Mucosa of descending colon (tissue), 3 donors: ENCODE data around the gene AMY1A. TPM values are rescaled to one million over a fixed set of nuclear protein-coding genes. Genes with fewer than 3 reads are reported as not detected.
"Not testable (repeated sequence)": the region's sequence is repeated elsewhere in the genome, so short reads cannot be mapped to it uniquely, and the experiment has no call there.

Experiments
- ATAC-seq: fragments of 200-7000 bp; cut with Tn5 transposase; one replicate; pipeline ENCODE4 v1.9.1; 2020; ENCODE audit warnings: mild to moderate bottlenecking, moderate library complexity
- DNase-seq, 3 donors: peaks; one replicate each; pipeline ENCODE4 v3.0.0-alpha.2; 2020
- H3K36me3 ChIP-seq: fragments of 200-600 bp; one replicate; pipeline ENCODE4 v1.8.0; 2021; ENCODE audit warnings: low read depth, mild to moderate bottlenecking
- H3K4me1 ChIP-seq: fragments of 200-600 bp; one replicate; pipeline ENCODE4 v1.8.0; 2021; ENCODE audit warnings: low read depth, mild to moderate bottlenecking
- H3K4me3 ChIP-seq: fragments of 200-600 bp; one replicate; pipeline ENCODE4 v1.8.0; 2021; ENCODE audit warnings: mild to moderate bottlenecking
- H3K9me3 ChIP-seq: fragments of 200-600 bp; one replicate; pipeline ENCODE4 v1.8.0; 2021; ENCODE audit warnings: mild to moderate bottlenecking
- CTCF ChIP-seq: fragments of 200-600 bp; IDR thresholded peaks from one replicate; pipeline ENCODE4 v1.8.0; 2022; ENCODE audit warnings: antibody characterized with exemption, mild to moderate bottlenecking
- intact Hi-C, 2 donors: fragments of 100-400 bp; cut with DNase I in 1 of 2; cut with micrococcal nuclease in 1 of 2; formaldehyde crosslinking; loops; one replicate each; pipeline versions ENCODE4 v1.11.0 to v1.11.1; 2022; cut with DNase I, micrococcal nuclease
- long read RNA-seq, 2 donors: library from polyadenylated mRNA; unstranded; transcript quantifications; one replicate each; pipeline ENCODE4 v2.0.0, GENCODE V29; 2019 to 2021
- total RNA-seq, 3 donors: library from RNA; stranded (reverse); fragmentation: NEBNext Ultra II Directional in 2 of 3; extraction: Animal tissue kit (Norgen Biotek cat#: 25700) in 2 of 3; gene quantifications; one replicate each; pipeline versions ENCODE4 v1.2.1 to v1.2.4, GENCODE V29; 2021 to 2023
- donor health status: DM: no; HTN: no; CAD: no; lungs with moderate emphysema.
- donor health status: DM: no; HTN: no; CAD: no.
- donor health status: DM: no; HTN: yes; CAD: no.

Gene AMY1A
- total RNA-seq = not detected
- long read RNA-seq, donor 1 = 0 reads
- long read RNA-seq, donor 2 = 0 reads

DNA sequence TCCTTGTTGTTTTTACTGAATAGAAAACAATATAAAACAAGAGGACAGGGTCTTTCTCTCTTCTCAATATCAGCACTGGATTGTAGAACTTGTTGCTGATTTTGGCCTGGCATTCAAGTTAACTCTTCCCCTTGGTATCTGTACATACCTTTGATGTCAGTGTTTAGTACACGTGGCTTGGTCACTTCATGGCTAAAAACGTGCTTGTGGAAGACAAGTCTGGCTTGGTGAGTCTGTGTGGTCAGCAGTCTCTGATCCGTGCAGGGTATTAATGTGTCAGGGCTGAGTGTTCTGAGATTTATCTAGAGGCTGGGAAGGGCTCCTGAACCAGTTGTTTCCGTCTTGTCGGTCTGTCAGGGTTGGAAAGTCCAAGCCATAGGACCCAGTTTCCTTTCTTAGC lies at the start of gene AMY1A:
AMY1A (plus strand) TSS at position 301 of the 400 bp plus-strand sequence. CDS start 571 bp downstream, outside the sequence.
- H3K4me3 ChIP-seq, H3K36me3 ChIP-seq, H3K9me3 ChIP-seq, DNase-seq, ATAC-seq, H3K4me1 ChIP-seq, intact Hi-C loops: not testable (repeated sequence)

GRCh38 chr1:103616362-103616761 lies 39.2 kb upstream of the AMY1A start:
- H3K9me3 ChIP-seq = no peaks in the 10 kb centered on the region
- DNase-seq (no peak), ATAC-seq (no peak)
- H3K4me1 ChIP-seq = no peaks in the 10 kb centered on the region
- no peaks in the 10 kb centered on the region for H3K36me3 ChIP-seq
- no peak for TF ChIP-seq CTCF
- intact Hi-C loops = no loop called here
- no peak overlapping the region for H3K4me3 ChIP-seq

GRCh38 chr1:103616994-103617477 lies 38.5 kb upstream of the AMY1A start, which contains the start of gene AMY2A:
Gene AMY2A (plus strand): TSS chr1:103617427. CDS start chr1:103617441, 14 bp downstream.
- H3K9me3 ChIP-seq, H3K4me3 ChIP-seq, H3K4me1 ChIP-seq, DNase-seq, H3K36me3 ChIP-seq, ATAC-seq, intact Hi-C loops: not testable (repeated sequence)

- ATAC-seq, H3K9me3 ChIP-seq, DNase-seq, H3K4me3 ChIP-seq, H3K36me3 ChIP-seq, intact Hi-C loops, H3K4me1 ChIP-seq: not testable (repeated sequence)
These were observed 28.1 kb upstream of the AMY1A start for GRCh38 chr1:103627436-103627835.

- DNase-seq = not testable (repeated sequence)
These were observed 14.4 kb upstream of the AMY1A start for GRCh38 chr1:103641194-103641593.

GRCh38 chr1:103643908-103644307 lies 11.7 kb upstream of the AMY1A start:
- intact Hi-C loops = not testable (repeated sequence)

More at GRCh38 chr1:103641194-103641593, 14.4 kb upstream of the AMY1A start:
- H3K36me3 ChIP-seq, ATAC-seq, H3K4me3 ChIP-seq, H3K4me1 ChIP-seq, H3K9me3 ChIP-seq, intact Hi-C loops: not testable (repeated sequence)

DNA sequence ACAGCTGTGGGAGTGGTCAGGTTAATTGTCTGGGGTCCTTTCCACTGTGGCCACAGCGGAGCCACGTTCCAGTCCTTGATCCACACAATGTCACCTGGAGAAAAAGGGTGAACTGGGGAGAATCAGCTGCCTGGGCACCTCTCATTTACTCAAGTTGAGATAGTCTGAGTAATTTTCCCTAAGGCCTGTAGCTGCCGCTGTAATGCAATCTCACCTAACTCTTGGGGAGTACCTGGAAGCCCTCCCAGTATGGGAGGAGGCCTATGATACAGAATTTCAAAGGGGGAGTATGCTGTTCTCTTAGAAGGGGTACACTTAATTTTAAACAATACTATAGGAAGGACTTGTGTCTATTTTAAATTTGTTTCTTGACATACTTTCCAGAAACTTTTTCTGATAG lies 5.3 kb upstream of the AMY1A start:
- ATAC-seq, H3K4me3 ChIP-seq, DNase-seq, intact Hi-C loops, H3K9me3 ChIP-seq, H3K4me1 ChIP-seq, H3K36me3 ChIP-seq: not testable (repeated sequence)

More at GRCh38 chr1:103643908-103644307, 11.7 kb upstream of the AMY1A start:
- H3K4me1 ChIP-seq, ATAC-seq, DNase-seq, H3K4me3 ChIP-seq, H3K9me3 ChIP-seq, H3K36me3 ChIP-seq: not testable (repeated sequence)

DNA sequence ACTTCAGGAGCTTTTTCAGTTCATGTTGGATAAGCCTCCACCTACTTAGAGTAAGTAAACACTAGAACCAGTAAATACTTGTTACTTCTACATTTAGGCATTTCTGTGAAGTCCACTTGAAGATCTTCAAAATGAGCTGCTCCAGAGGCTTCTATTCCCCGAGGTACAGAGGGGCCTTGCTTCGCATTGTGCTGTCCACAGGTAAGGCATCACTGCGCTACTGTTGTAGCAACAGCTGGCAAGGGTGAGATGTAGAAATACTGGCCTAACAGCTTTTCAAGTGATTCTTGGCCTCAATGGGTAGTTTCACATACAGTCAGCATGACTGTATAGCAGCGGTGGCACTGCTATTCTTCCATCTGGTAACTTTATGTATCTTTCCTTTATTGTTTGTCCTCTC lies 4.7 kb upstream of the AMY1A start:
- H3K4me3 ChIP-seq, H3K36me3 ChIP-seq, H3K9me3 ChIP-seq, ATAC-seq, H3K4me1 ChIP-seq, DNase-seq, intact Hi-C loops: not testable (repeated sequence)

- ATAC-seq, H3K36me3 ChIP-seq, H3K4me3 ChIP-seq, H3K9me3 ChIP-seq, DNase-seq, H3K4me1 ChIP-seq, intact Hi-C loops: not testable (repeated sequence)
These were observed 1.4 kb upstream of the AMY1A start for GRCh38 chr1:103654133-103654532.

GRCh38 chr1:103676335-103676734 lies 20.8 kb downstream of the AMY1A start:
- H3K36me3 ChIP-seq, H3K4me3 ChIP-seq, H3K4me1 ChIP-seq, H3K9me3 ChIP-seq, intact Hi-C loops, ATAC-seq, DNase-seq: not testable (repeated sequence)

- intact Hi-C loops = not testable (repeated sequence)
These were observed 40.5 kb downstream of the AMY1A start, which contains the start of gene AMY1B for GRCh38 chr1:103696110-103696509. Gene AMY1B (minus strand): TSS chr1:103696210. CDS start chr1:103695639, 571 bp downstream.

DNA sequence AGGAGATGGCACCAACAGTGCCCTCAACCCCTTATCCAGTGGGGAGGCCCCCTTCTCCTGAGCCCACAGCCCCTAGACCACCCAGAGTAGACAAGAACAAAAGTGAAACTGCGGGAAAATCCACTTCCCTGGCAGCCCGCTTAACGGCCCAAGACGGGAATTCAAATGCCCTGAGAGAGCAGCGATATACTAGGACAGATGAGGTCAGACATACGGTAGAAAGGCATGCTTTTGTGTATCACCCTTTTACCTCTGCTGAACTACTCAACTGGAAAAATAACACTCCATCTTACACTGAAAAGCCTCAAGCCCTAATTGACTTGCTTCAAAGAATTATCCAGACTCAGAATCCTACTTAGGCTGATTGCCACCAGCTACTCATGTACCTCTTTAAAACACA lies 41.9 kb downstream of the AMY1A start:
- H3K4me1 ChIP-seq, H3K36me3 ChIP-seq, DNase-seq, H3K4me3 ChIP-seq, intact Hi-C loops, ATAC-seq, H3K9me3 ChIP-seq: not testable (repeated sequence)

More at GRCh38 chr1:103696110-103696509, 40.5 kb downstream of the AMY1A start, which contains the start of gene AMY1B:
- ATAC-seq, H3K36me3 ChIP-seq, DNase-seq, H3K9me3 ChIP-seq, H3K4me1 ChIP-seq, H3K4me3 ChIP-seq: not testable (repeated sequence)

- H3K4me3 ChIP-seq, intact Hi-C loops, H3K4me1 ChIP-seq, DNase-seq, ATAC-seq, H3K9me3 ChIP-seq, H3K36me3 ChIP-seq: not testable (repeated sequence)
These were observed 45.1 kb downstream of the AMY1A start for GRCh38 chr1:103700669-103701068.

DNA sequence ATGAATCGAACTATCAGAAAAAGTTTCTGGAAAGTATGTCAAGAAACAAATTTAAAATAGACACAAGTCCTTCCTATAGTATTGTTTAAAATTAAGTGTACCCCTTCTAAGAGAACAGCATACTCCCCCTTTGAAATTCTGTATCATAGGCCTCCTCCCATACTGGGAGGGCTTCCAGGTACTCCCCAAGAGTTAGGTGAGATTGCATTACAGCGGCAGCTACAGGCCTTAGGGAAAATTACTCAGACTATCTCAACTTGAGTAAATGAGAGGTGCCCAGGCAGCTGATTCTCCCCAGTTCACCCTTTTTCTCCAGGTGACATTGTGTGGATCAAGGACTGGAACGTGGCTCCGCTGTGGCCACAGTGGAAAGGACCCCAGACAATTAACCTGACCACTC lies 45.7 kb downstream of the AMY1A start:
- H3K4me3 ChIP-seq, H3K4me1 ChIP-seq, H3K36me3 ChIP-seq, DNase-seq, ATAC-seq, H3K9me3 ChIP-seq, intact Hi-C loops: not testable (repeated sequence)
